Measurements from ENCODE around the gene IGFN1.

Gene IGFN1

DNA sequence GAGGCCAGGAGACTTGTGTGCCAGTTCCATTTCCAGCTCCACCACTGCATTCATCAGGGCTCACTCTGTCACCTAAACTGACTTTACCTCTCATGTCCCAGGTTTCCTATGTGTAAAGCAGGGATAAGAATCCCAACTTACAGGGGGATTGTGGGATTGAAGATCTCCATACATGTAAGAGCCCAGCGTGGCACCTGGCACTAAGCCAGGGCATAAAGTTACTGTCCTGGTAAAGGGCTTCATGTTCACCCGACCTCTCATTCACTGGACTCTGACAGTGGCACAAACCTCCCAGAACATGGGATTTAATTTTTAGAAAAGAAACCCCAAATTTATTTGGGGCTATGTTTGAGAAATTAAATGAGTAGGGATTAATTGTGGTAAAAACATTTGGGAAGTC, 8.9 kb upstream of the IGFN1 start:
- Histone ChIP-seq H3K4me3 (ENCODE audit: low read length) (no peak overlapping the region), H3K9ac (ENCODE audit: low read length) (no peak overlapping the region), H3K36me3 (ENCODE audit: control insufficient read depth, insufficient read depth, low read length) (no peaks in the 10 kb centered on the region), H3K27ac (ENCODE audit: low read depth, low read length) (no peak overlapping the region), H3K4me1 (ENCODE audit: control insufficient read depth, insufficient read depth, low read length) (no peaks in the 10 kb centered on the region), H3K27me3 (ENCODE audit: control insufficient read depth, insufficient read depth, low read length) (no peaks in the 10 kb centered on the region)

DNA sequence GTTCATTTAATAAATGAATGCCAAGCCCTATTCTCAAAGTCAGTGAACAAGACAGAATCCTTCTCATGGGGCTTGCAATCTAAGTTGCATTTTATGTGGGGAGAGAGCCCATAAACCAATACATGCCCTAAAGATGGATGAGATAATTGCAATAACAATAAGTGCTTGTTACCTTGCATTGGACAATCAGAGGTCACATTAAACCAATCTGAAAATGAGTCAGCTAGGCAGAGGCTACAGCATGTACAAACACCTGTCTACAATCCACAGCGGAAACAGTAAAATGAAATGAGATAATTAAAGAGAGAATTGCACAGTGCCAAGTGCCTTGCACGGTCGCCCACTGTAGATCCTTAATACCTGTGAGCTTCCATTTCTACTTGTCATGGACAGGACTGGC, 7.4 kb upstream of the IGFN1 start:
- no peak overlapping the region for H3K4me3 ChIP-seq (ENCODE audit: low read length)
- no peak overlapping the region for H3K9ac ChIP-seq (ENCODE audit: low read length)
- no peaks in the 10 kb centered on the region for H3K36me3 ChIP-seq (ENCODE audit: control insufficient read depth, insufficient read depth, low read length)
- no peaks in the 10 kb centered on the region for H3K27me3 ChIP-seq (ENCODE audit: control insufficient read depth, insufficient read depth, low read length)
- no peak overlapping the region for H3K27ac ChIP-seq (ENCODE audit: low read depth, low read length)
- H3K4me1 ChIP-seq (ENCODE audit: control insufficient read depth, insufficient read depth, low read length) = no peaks in the 10 kb centered on the region

DNA sequence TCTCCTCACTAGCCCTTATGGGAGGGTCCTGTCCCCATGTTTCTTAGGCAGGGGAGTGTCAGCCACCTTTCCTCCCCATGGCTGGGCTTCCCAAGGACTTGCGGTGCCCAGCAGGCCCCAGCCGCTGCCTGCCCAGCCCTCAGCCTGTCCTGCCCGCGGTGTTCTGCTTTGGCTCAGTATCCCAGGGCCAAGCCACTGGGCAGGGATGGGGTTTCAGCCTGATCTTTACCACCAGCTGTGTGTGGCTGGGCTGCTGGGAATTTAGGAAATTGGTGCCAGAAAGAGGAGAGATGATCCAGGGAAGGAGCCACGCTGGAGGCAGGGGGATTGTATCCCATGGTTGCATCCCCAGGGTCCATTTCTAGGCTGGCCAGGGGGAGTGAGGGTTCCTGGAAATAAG, 6.9 kb upstream of the IGFN1 start:
- no peak overlapping the region for H3K4me3 ChIP-seq (ENCODE audit: low read length)
- no peak overlapping the region for H3K27ac ChIP-seq (ENCODE audit: low read depth, low read length)
- H3K9ac ChIP-seq (ENCODE audit: low read length) = no peak overlapping the region

DNA sequence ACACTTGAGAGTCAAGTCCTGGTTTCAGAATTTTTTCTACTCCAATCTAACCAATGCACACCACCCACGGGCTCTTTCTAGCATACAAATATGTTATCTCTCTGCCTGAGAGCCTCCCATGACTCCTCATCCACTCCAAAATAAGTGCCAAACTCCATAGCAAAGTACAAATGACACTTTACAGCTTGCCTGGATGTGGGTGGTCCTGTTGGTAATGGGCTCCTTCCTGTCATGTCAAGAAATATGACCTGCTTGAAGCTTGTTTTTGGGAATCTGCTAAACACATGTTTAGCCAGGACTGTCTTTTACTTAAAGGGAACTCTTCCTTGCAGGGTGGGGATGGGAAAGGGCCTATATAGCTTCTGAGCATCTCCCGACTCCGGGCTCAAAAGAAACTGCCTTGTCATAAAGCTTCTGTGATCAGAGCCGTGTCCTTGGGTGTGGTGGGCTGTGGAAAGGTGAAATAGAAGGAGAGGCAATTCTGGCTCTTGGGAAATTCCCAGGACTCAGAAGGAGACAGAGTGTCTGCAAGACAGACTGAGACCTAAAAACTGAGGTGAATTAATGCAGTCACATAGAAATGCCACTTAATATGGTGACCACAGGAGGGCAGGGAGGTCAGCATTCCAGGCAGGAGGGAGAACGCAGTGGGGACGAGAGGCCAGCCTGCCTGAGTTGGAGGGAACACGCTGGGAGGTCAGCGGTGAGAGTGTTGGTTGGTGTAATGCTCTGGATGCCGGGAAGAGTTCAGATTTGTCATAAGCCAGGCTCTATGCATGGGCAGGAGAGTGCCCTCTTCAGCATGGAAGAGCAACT, 6.1 kb upstream of the IGFN1 start:
- Histone ChIP-seq H3K27ac (ENCODE audit: low read depth, low read length) (no peak overlapping the region), H3K9ac (ENCODE audit: low read length) (no peak overlapping the region), H3K36me3 (ENCODE audit: control insufficient read depth, insufficient read depth, low read length) (no peaks in the 10 kb centered on the region), H3K4me3 (ENCODE audit: low read length) (no peak overlapping the region), H3K4me1 (ENCODE audit: control insufficient read depth, insufficient read depth, low read length) (no peaks in the 10 kb centered on the region), H3K27me3 (ENCODE audit: control insufficient read depth, insufficient read depth, low read length) (no peaks in the 10 kb centered on the region)

More for the DNA sequence above, 6.9 kb upstream of the IGFN1 start:
- Histone ChIP-seq H3K4me1 (ENCODE audit: control insufficient read depth, insufficient read depth, low read length) (no peaks in the 10 kb centered on the region), H3K36me3 (ENCODE audit: control insufficient read depth, insufficient read depth, low read length) (no peaks in the 10 kb centered on the region), H3K27me3 (ENCODE audit: control insufficient read depth, insufficient read depth, low read length) (no peaks in the 10 kb centered on the region)

DNA sequence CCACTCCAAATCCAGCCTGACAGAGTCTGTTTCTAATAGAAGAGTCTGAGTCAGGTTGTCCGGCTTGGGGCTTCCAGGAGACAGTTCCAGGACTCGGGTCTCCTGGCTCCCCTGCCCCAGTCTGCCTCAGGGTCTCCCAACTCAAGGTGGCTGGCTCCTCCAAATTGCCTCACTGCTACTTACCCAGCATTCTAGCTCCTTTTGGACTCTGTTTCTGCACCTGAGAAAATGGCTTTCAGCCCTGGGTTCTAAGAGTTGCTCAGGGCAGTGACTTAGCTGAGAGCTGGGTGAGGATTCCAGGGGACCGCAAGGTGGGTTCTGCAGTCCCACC, 5.5 kb upstream of the IGFN1 start:
- H3K27ac ChIP-seq (ENCODE audit: low read depth, low read length) = no peak overlapping the region
- H3K4me1 ChIP-seq (ENCODE audit: control insufficient read depth, insufficient read depth, low read length) = no peaks in the 10 kb centered on the region

DNA sequence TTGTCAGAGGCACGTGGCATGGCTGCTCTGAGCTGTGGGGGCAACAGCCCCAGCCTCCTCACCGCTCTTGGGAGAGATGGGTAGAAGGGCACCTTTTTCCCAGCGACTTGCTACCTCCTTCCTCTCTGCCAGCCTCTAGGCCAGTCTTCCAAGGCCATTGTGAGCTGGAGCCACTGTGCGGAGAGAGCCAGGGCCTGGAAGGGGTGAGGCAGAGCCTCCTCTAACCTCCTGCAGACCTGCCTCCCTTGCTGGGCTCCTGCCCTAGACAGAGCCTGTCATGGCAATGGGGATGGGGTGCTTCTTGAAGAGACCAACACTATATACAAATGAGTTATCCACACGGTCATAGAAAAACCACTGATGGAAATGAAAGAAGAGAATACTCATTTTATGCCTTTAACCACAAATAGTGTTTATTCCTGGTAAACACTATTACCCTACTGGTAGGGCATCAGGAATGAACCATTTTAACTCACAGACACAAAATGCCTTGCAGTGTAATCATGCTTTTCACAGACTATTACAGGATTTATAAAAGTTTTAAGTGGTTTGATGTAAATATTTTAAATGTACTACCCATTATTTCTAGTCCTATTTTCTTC, 5.0 kb upstream of the IGFN1 start:
- Histone ChIP-seq H3K27ac (ENCODE audit: low read depth, low read length) (no peak overlapping the region), H3K9ac (ENCODE audit: low read length) (no peak overlapping the region), H3K36me3 (ENCODE audit: control insufficient read depth, insufficient read depth, low read length) (no peaks in the 10 kb centered on the region), H3K27me3 (ENCODE audit: control insufficient read depth, insufficient read depth, low read length) (no peaks in the 10 kb centered on the region), H3K4me3 (ENCODE audit: low read length) (no peak overlapping the region), H3K4me1 (ENCODE audit: control insufficient read depth, insufficient read depth, low read length) (no peaks in the 10 kb centered on the region)

More for the DNA sequence above, 5.5 kb upstream of the IGFN1 start:
- H3K36me3 ChIP-seq (ENCODE audit: control insufficient read depth, insufficient read depth, low read length) = no peaks in the 10 kb centered on the region
- no peaks in the 10 kb centered on the region for H3K27me3 ChIP-seq (ENCODE audit: control insufficient read depth, insufficient read depth, low read length)
- H3K9ac ChIP-seq (ENCODE audit: low read length) = no peak overlapping the region
- H3K4me3 ChIP-seq (ENCODE audit: low read length) = no peak overlapping the region

DNA sequence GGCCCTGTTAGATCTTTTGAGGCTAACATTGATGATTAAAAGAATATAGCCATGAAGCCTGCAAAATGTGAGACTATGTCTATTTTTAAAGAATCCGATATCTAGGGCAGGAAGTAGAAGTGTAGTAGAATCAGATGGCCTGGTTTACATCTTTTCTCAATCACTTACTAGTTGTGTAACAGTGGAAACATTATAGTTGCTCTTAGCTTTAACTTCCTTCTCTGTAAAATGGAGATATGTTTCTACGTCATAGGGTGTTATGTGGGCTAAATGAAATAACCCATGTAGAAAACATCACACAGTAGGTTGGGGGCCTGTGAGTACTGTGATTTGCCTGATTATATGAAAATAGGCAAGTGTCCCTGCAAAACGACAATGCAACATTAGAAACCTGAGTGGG, 4.4 kb upstream of the IGFN1 start:
- H3K36me3 ChIP-seq (ENCODE audit: control insufficient read depth, insufficient read depth, low read length) = no peaks in the 10 kb centered on the region
- H3K27me3 ChIP-seq (ENCODE audit: control insufficient read depth, insufficient read depth, low read length) = no peaks in the 10 kb centered on the region
- no peaks in the 10 kb centered on the region for H3K4me1 ChIP-seq (ENCODE audit: control insufficient read depth, insufficient read depth, low read length)
- no peak overlapping the region for H3K9ac ChIP-seq (ENCODE audit: low read length)
- no peak overlapping the region for H3K4me3 ChIP-seq (ENCODE audit: low read length)
- H3K27ac ChIP-seq (ENCODE audit: low read depth, low read length) = no peak overlapping the region

DNA sequence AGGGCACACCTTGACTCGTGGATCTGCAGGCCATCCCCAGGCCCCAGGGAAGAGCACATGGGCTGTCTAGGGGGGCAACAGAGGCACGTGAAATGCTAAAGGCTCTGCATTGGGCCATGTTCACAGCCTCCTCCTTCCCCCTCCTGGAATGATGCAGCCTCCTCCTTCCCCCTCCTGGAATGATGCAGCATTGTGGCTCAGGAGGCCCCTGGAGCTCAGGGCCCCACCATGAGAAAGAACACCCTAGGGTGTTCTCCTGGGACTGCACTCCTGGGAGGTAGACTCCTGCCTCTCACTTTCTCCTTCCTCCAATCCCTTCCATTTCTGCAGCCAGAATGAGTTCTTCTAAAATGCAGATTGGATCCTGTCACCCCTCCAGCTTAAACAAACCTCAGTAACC, 1.5 kb upstream of the IGFN1 start:
- H3K27me3 ChIP-seq (ENCODE audit: control insufficient read depth, insufficient read depth, low read length) = no peaks in the 10 kb centered on the region

DNA sequence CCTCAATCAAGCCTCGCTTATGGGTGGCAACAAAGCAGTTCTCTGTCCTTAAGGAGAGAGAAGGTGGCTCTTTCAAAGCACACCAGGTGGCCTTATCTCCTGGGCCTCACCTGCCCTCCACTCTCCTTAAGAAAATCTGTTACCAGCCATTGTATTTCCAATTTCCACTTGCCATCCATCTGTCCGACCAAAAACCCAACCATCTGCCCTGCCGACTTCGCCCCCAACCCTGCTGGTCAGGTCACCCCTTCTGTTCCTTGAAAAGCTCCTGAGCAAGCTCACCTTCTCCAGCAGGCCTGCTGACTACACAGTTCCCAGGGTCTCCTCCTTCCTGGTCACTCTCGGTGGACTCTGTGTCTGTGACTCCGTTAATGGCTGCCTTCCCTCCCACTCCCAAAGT, 619 bp upstream of the IGFN1 start:
- Histone ChIP-seq H3K27me3 (ENCODE audit: control insufficient read depth, insufficient read depth, low read length) (no peaks in the 10 kb centered on the region), H3K4me1 (ENCODE audit: control insufficient read depth, insufficient read depth, low read length) (no peaks in the 10 kb centered on the region), H3K9ac (ENCODE audit: low read length) (no peak overlapping the region), H3K27ac (ENCODE audit: low read depth, low read length) (no peak overlapping the region), H3K4me3 (ENCODE audit: low read length) (no peak overlapping the region), H3K36me3 (ENCODE audit: control insufficient read depth, insufficient read depth, low read length) (no peaks in the 10 kb centered on the region)

More for the DNA sequence above, 1.5 kb upstream of the IGFN1 start:
- Histone ChIP-seq H3K4me3 (ENCODE audit: low read length) (no peak overlapping the region), H3K4me1 (ENCODE audit: control insufficient read depth, insufficient read depth, low read length) (no peaks in the 10 kb centered on the region), H3K9ac (ENCODE audit: low read length) (no peak overlapping the region), H3K36me3 (ENCODE audit: control insufficient read depth, insufficient read depth, low read length) (no peaks in the 10 kb centered on the region), H3K27ac (ENCODE audit: low read depth, low read length) (no peak overlapping the region)

DNA sequence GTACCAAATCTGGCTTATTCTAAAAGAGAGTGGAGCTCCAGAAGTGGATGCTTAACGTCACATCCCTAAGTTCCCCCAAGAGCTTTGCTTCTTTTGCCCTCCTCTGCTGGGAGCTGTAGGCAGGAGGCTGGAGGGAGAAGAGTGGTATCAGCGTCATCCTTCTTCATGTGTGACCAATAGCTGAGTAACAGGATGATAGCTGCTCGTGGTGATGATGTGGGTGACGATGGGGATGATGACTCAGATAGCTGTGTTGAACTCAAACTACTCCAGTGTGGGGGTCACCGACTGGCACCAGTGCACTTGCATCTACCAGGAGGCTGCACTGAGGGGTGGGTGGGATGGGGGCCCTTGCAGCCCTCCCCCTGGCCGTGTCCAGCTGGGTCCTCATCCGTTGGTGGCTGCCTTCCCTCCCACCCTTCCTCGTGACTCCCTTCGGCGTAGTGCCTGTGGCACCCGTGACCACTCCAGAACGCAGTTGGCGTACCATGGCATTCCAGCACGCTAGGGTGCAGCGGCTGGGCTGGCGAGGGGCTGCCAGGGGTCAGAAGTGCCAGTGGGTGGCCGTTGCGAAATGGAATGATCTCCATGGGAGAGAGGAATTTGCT, 1.1 kb downstream of the IGFN1 start:
- Histone ChIP-seq H3K4me1 (ENCODE audit: control insufficient read depth, insufficient read depth, low read length) (no peaks in the 10 kb centered on the region), H3K36me3 (ENCODE audit: control insufficient read depth, insufficient read depth, low read length) (no peaks in the 10 kb centered on the region), H3K4me3 (ENCODE audit: low read length) (no peak overlapping the region), H3K9ac (ENCODE audit: low read length) (no peak overlapping the region), H3K27ac (ENCODE audit: low read depth, low read length) (no peak overlapping the region), H3K27me3 (ENCODE audit: control insufficient read depth, insufficient read depth, low read length) (no peaks in the 10 kb centered on the region)

DNA sequence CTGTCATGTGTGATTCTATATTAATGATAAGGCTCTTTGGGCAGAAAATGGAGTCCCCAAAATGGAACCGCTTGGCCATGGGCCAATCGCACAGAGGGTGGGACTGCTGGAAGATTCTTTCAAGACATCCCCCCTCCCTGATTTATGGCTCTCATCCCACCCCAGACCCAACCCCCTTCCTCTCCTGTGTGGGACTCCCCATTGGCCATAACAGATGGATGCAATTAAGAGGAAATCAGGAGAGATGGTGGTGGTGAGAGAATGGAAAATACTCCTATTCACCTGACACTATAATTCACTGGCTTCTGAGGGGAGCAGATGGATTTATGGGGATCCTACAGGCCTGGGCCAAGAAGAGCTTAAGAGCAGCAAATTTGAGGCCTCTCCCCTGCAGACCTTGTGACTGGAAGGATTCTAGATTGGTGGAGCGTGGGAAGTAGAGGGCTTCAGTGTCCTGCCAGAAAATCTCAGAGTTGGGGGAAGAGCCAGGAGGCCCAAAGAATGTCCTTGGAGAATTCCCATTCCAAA, 1.7 kb downstream of the IGFN1 start:
- Histone ChIP-seq H3K4me1 (ENCODE audit: control insufficient read depth, insufficient read depth, low read length) (no peaks in the 10 kb centered on the region), H3K27me3 (ENCODE audit: control insufficient read depth, insufficient read depth, low read length) (no peaks in the 10 kb centered on the region), H3K36me3 (ENCODE audit: control insufficient read depth, insufficient read depth, low read length) (no peaks in the 10 kb centered on the region), H3K9ac (ENCODE audit: low read length) (no peak overlapping the region), H3K4me3 (ENCODE audit: low read length) (no peak overlapping the region), H3K27ac (ENCODE audit: low read depth, low read length) (no peak overlapping the region)

DNA sequence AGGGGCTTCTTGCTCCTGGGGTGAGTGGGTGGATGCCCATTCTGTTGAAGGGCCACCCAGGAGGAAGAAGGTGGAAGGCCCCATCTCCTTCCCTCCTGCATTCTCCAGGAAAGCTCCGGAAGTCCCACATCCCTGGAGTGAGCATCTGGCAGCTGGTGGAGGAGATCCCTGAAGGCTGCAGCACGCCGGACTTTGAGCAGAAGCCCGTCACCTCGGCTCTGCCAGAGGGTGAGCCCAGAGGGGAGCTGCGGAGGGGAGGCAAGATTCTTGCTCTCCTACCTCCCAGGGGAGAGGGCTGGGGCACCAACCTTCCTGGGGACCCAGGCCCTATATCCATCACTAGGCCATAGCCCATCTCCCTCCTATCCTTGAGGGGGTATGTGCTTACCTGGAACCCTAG, 3.4 kb downstream of the IGFN1 start:
- Histone ChIP-seq H3K4me3 (ENCODE audit: low read length) (no peak overlapping the region), H3K4me1 (ENCODE audit: control insufficient read depth, insufficient read depth, low read length) (no peaks in the 10 kb centered on the region), H3K27me3 (ENCODE audit: control insufficient read depth, insufficient read depth, low read length) (no peaks in the 10 kb centered on the region), H3K9ac (ENCODE audit: low read length) (no peak overlapping the region), H3K27ac (ENCODE audit: low read depth, low read length) (no peak overlapping the region), H3K36me3 (ENCODE audit: control insufficient read depth, insufficient read depth, low read length) (no peaks in the 10 kb centered on the region)

Measured in rectal smooth muscle tissue (tissue), 1 donor.